HUDEP-2 (cell line): Measurements from ENCODE around the gene KCNMA1.

Experiments
- DNase-seq, 76 experiments: peaks; one replicate each; lab custom pipeline; 2025; ENCODE audit not compliant: unreplicated experiment in 76 of 76; lab: John Stamatoyannopoulos, UW

KCNMA1 gene

DNA sequence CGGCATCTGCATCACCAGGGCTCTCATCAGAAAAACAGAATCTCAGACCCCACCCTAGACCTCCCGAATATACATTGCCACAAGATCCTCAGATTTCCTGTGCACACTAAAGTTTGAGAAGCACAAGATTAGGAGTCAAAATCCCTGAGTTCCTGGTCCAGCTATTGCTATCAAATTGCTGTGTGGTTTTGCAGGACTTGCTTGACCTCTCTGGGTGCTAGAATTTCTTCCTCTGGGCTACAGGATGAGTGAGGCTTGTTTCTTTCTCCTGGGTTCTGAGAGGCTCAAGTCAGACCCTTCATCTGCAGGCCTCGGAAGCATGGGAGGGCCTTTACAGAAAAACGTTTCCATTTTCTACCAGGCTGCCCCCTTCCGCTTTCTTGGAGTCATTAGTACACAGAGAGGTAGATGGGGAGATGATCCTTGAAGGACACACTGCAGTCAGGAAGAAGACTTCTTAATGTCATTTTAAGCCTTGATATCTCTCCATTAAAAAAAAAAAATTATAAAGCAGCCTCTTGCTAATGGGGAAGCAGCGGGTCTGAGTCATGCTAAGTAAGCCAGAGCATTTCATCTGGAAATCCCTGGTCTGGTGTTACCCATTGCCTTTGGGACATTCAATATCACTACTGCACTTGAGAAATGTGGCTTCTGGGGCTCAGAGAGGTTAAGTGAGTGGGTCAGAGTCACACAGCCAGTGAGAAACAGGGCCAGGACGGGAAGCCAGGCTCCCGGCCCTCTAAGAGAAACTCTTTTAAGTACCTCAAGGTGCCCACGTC, 173.5 kb downstream of the KCNMA1 start:
- DNase-seq, result no peak

GRCh38 chr10:77463499-77463898, 174.1 kb downstream of the KCNMA1 start:
- DNase-seq, result no peak

GRCh38 chr10:77461636-77462296, 175.8 kb downstream of the KCNMA1 start:
- DNase-seq, result no peak

- no peak for DNase-seq
Measured at GRCh38 chr10:77459905-77460304, 177.7 kb downstream of the KCNMA1 start.

DNA sequence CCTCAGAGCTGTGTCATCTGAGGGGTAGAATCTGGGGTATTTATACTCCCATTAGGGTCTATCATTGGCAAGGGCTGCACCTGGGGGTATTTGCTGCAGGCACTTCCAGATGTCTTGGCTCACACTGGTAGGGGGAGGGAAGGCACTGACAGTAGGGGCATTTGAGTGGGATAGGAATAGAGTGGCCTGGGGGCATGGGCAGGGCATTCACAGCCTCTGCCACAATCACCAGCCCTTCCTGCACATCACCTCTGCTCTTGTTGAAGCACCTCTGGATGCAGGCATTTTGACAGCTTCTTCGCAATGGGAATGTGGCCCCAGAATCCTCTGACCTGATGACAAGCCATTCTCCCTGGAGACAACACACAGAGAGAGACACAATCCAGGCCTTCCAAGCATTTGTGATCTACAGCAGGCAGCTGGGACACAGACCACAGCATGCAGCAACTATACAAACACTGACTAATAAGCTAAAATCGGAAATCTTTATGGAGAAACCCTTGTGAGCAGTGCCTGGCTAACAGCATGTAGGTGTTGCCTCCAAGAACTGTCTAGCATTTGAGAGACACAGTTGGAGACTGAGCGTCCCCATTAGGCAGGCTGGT, 178.5 kb downstream of the KCNMA1 start:
- DNase-seq, result no peak

GRCh38 chr10:77457721-77458120, 179.9 kb downstream of the KCNMA1 start:
- no peak for DNase-seq

DNA sequence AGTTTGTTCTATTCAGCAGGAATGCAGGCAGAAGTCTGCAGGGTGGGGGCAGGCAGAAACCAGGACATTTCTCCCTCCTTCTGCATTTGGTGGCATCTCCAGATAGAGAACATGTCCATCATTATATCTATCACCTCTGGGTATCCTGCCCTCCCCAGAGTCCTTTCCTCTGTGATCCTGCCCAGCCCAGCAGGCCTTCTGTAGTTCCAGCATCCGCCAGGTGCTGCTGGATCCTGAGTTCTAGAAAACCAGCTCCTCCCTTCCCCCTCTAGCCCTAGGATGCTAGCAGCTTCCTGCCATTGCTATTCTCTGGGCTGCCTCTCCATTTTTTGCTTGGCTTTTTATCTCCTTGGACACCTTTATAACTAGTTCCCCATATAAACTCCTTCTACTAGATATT, 180.3 kb downstream of the KCNMA1 start:
- DNase-seq, result no peak

DNA sequence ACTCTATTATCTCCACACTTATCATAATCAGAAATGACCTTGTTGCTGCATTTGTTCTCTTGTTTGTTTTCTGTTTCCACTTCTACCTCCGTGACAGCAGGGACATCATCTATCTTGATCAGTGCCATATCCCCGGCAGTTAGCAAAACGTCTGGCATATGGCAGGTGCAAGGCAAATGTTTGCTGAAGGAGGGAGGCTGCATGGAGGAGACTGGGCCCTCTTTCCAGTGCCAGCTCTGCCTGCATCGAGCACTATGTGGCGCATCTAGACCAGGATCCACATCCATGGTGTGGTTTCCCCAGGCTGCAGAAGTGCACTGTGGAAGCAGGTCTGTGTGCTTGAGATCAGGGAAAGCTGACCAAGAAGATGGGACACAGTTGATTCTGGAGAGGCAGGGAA, 181.2 kb downstream of the KCNMA1 start:
- DNase-seq, result no peak

DNA sequence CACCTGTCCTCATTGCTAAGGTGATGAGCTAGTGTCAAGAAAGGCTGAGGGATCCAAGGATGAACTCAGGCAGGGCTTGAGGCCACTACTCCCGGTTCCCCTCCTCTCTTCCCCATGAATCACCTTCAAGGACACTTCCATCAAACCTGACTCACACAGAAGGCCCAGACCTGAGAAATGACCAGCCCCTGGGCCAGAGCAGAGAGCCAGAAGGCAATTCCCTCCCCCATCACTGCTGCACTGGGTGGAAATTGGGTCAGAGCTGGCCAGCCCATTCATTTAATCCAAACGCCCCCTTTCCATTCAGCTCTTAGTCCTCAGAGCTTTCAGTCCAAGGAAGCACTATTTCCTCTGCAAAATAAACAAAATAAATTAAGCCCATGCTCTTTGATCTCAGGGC, 182.0 kb downstream of the KCNMA1 start:
- no peak for DNase-seq

DNA sequence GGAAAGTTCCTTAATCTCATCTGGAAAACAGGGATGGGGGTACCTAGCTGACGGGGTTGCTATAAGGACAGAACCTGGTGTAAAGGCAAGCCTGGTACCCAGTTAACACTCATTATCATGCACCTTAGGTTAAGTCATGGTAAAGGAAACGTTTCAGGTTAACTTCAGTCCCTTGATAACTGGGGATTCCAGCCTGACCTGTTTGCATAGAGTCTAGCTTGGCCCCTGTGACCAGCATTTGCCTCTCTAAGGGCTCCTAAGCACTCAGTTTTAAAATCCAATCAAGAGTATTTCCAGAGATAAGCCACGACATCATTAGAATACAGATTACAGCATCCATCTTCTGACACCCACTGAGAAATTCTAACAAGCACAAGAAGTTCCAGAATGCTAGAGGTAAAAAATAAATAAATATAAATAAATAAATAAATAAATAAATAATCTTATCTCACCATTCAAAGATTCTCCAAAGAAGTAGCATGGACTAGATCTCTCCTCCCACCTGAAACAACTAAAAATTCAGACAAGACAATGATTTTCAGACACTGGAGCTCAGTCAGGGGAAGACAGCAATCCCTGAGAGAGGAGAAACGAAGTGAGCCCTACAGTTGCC, 184.6 kb downstream of the KCNMA1 start:
- DNase-seq, result no peak

DNA sequence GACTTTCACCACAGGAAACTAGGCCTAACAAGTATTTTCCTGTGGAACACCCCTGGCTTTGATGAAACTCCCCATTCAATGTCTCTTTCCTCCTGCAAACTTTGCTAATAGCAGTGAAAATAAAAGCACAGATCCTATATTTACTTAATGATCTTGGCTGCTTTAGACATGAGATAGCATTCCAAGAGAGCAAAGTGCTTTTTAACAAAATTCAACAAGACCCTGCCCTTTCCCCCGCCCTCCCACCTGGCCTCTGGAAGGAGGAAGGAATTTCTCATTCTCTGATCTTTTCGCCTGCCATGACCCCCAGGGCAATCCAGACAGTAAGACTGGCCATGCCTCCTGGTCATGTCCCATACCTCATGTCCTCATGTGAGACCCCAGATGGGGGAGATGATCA, 185.7 kb downstream of the KCNMA1 start:
- no peak for DNase-seq

DNA sequence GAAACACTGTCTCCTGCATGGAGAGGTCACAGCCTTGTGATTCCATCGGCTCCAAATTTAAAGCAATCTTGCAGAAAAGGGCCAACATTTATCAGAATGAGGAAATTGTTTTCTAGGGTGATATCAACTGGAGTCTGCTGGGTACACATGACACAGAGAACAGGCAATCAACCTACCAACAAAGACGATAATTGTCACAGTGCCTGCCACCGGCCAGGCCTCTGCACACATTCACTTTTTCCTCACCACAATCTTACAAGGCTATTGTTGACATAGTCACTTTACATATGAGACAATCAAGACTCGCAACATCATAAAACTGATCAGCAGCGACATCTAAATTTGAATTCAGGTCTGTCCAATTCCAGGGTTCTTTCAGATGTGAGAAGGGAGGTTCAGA, 189.4 kb downstream of the KCNMA1 start:
- DNase-seq, result no peak

- DNase-seq, result no peak
Measured at GRCh38 chr10:77446700-77447099, 190.9 kb downstream of the KCNMA1 start.

DNA sequence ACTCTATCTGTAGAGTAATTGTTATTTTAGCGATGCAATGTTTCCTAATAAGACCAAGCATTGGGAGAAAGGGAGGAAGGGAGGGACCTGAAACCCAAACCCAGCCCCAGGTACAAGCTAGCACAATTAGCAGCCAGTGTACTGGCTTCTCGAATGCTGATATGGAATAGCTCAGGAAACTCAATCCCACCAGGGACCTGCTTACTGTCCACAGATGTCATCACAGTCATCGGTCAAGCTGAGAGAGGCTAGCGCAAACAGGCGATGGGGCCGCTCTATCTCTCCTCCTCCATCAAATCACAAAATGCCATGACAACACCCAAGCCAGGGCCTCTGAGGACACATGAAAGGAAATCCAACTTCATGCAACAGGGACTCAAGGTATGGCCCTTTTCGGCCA, 192.1 kb downstream of the KCNMA1 start:
- DNase-seq, result no peak

- no peak for DNase-seq
Measured at GRCh38 chr10:77444041-77444440, 193.6 kb downstream of the KCNMA1 start.

DNA sequence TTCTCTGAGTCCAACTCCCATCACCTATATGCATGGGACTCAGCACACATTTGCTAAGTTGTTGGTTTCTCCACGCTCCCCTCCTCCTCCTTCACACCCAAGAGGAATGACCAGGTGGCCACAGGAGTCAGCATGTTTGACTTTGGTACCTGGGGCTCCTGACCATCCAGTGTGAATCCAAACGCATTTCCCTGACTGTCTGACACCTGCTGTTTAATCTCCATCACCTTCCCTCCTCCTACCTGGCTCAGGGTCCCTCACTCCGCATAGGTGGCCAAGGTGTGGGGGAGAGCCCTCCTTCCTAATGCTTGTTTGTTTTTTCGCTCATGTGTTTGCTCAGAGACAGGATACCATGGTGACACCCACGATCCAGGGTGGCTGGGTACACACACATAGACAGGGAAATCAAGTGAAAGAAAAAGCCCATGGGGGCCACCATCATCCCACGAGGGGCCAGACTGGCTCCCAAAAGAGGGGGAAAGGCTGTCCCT, 194.9 kb downstream of the KCNMA1 start:
- no peak for DNase-seq

DNA sequence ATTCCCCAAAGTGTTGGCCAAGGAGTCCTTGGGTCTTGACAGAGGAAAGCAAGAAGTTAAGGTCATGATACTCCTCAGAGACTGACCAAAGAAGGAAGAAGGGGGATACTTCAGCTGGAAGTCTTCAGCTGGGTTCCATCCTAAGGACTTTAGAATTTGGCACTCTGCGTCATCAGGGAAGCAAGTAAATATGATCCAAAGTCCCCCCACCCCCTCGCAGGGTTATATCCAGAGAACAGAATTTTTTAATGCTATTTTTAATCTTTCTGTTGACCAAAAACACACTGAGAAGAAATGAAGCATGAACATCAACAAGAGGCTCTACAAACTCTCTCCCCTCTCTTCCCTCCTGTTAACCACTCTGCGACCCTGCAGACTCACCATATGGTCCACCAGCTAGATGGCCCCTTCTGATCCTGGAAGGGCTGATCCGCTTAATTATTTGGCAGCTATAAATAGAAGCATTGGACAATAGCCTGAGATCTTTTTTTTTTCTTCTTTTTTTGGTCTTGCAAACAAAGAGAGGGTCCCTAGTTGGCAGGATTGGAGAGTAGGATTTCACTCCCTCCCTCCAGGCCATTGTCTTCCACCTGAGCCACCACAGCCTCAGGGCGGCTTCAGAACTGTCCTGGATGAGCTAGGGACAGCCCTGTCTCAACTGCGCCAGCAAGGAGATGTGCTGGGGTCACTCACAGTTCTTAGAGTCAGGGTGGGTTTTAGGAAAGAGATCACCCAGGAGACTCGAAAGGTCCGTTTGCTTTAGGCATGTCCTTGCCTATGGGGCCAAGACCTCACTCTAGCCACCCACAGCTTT, 196.0 kb downstream of the KCNMA1 start:
- DNase-seq, result no peak

DNA sequence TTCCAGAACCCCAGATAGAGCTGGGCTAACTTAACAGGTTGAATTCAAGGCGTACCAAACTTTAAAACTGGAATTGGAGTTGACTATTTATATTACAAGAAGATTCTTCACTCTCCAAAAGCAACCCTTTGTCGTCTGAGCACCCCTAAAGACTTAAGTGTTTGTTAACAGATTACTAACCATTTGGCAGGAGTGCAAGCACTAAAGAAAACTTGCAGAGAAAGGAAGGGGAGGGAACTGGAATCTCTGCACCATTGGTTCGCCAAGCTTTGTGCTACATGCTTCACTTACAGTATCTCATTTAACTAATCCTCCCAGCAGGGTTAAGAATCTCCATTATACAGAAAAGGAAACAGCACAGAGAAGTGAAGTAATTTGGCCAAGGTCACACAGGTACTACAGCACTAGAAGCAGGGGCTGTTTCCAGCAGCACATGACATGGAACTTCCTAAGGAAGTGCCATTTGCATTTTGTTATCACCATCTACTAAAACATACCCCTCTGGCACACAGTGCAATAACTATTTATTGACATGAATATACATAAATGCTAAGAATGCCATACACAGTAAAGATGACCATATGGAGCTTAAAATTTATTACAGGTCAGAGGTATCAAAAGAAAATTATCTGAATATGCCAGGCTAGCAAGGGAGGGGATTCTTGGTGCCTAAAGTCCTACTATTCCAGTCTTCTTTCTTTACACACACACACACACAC, 201.2 kb downstream of the KCNMA1 start:
- no peak for DNase-seq

DNA sequence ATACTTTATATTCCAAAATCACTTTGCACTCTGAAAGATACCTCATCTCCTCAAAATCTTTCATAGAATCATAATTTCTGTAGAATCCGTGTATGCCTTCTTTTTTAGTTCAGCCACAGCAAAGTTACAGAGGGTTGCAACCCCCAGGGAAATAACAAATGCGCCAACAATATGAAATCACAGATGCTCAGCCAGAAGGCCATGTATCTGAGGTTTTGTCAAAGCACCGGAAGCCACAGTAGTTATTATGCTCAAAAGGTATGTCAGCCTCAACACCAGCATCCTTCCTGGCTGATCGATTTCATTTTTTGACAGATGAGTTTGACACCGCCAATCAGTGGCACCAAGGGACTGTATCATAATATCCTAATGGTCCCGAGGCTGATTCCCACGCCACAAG, 204.1 kb downstream of the KCNMA1 start:
- no peak for DNase-seq
